SHP77 treated with DMSO at 0.1 percent for 48 hours (cell line): ENCODE data around the gene FLNB.

ENCODE experiments used
- DNase-seq: peaks from one replicate; lab custom pipeline; 2025; lab: John Stamatoyannopoulos, UW

Gene FLNB

DNA sequence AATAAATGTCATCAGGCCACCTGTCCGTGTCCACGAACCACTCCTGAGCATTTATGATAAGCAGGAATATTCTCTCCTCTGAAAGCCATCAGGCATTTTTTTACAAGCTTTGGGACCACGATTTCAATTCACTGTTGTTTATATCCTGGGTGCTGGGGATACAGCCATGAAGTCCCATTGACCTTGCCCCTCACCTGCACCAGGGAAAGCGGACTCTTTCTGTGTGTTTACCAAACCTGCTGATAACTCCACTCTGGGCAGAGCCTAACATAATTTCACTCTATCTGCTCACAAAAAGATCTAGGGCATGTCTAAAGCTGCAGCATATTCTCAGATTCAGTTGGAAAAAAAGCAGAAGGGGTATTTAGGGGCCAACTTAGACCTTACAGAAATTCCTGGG is 197.8 kb downstream of the FLNB start:
- no peak for DNase-seq

GRCh38 chr3:58206406-58207011 is 198.3 kb downstream of the FLNB start:
- no peak for DNase-seq

GRCh38 chr3:58207954-58208353 is 199.7 kb downstream of the FLNB start:
- DNase-seq: no peak

DNA sequence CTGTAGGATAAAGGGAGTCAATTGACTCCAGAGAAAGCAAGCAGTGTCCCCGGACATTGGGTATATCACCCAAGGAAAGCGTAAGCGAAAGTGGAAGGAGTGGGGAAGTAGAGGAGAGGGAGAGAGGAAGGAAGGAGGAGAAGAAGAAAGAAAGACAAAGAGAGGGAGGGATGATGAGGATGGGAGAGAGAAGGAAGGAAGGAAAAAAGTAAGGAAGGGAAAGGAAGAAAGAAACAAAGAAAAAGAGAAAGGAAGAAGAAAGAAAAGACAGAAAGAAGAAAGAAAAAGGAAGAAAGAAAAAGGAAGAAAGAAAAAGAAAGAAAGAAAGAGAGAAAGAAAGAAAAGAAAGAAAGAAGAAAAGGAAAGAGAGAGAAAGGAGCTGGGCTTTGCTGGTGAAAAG is 201.7 kb downstream of the FLNB start:
- no peak for DNase-seq

- DNase-seq: no peak
Measured at GRCh38 chr3:58210761-58211460, 202.7 kb downstream of the FLNB start, which contains the start of gene DNASE1L3. Gene DNASE1L3, minus strand, starts transcription at chr3:58210972. Its CDS starts 66 bp downstream, at chr3:58210906.

GRCh38 chr3:58214484-58215316 is 206.5 kb downstream of the FLNB start:
- no peak for DNase-seq

- DNase-seq: no peak
Measured at GRCh38 chr3:58215317-58216025, 207.2 kb downstream of the FLNB start.

- no peak for DNase-seq
Measured at GRCh38 chr3:58216496-58217195, 208.4 kb downstream of the FLNB start.

DNA sequence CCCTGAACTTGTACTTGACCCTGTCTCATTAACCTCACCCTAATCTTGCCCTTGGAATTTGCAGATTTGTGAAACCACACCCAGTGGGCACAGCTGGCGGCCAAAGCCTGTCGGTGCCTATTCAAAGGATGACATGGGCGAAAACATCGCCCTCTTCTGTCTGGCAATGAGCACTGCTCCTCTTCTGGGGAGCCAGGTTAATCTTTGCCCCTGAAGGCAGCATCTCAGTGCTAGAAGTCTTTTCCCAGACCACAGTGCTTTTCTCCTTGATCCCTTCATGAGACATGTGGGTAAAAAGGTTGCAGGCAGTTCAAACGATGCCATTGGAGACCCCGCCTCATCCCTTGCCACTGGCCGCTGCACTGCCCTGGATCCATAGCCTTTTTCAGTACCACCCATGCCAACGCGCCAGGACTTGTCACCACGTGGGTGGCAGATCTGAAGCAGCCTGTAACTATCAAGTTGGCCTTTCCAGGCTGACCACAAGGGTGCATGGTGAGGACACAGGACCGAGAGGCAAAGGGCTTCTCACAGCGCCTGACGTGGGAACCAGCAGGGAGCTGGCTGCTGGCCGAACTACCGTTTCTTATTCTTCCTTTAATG is 209.1 kb downstream of the FLNB start:
- peak; percentile 64 for DNase-seq

GRCh38 chr3:58218904-58219303 is 210.7 kb downstream of the FLNB start:
- no peak for DNase-seq
